Esophagus muscularis mucosa (tissue), 4 donors: ENCODE results near the gene BASP1. TPM values are rescaled to one million over a fixed set of nuclear protein-coding genes. Genes with fewer than 3 reads are reported as not detected.

Experiments used
- DNase-seq: peaks from one replicate; pipeline ENCODE4 v3.0.0-alpha.2; 2017; ENCODE audit errors: extremely low spot score
- H3K27ac ChIP-seq, 4 donors: fragments of 200-600 bp; sonication (generic); replicated peaks in 1 of 4; 1 replicate in 3 of 4; 2 replicates in 1 of 4; pipeline ENCODE4 v1.5.1; 2016 to 2019; ENCODE audit warnings: mild to moderate bottlenecking in 1 of 4
- H3K27me3 ChIP-seq, 4 donors: fragments of 200-600 bp; sonication (generic); one replicate each; pipeline versions ENCODE4 v1.5.1 to v1.6.0; 2016 to 2019
- H3K36me3 ChIP-seq, 4 donors: fragments of 200-600 bp; sonication (generic); one replicate each; pipeline ENCODE4 v1.5.1; 2016 to 2019
- H3K4me1 ChIP-seq, 4 donors: fragments of 200-600 bp; sonication (generic); one replicate each; pipeline ENCODE4 v1.5.1; 2016 to 2019
- H3K4me3 ChIP-seq, 4 donors: fragments of 200-600 bp; sonication (generic); 1 replicate in 2 of 4; 2 replicates in 2 of 4; pipeline ENCODE4 v1.5.1; 2016 to 2019; ENCODE audit warnings: mild to moderate bottlenecking in 4 of 4, moderate library complexity in 1 of 4
- H3K9me3 ChIP-seq, 4 donors: fragments of 200-600 bp; sonication (generic); 1 replicate in 3 of 4; 2 replicates in 1 of 4; pipeline ENCODE4 v1.5.1; 2016 to 2019
- EP300 ChIP-seq: sonication (generic); formaldehyde crosslinking; IDR thresholded peaks from one replicate; pipeline ENCODE4 v1.6.1; 2017; ENCODE audit warnings: antibody characterized with exemption
- POLR2A ChIP-seq: fragments of 450-650 bp; IDR thresholded peaks from one replicate; pipeline ENCODE4 v1.6.1; 2017; ENCODE audit warnings: antibody characterized with exemption, moderate library complexity, mild to moderate bottlenecking, low read depth
- POLR2AphosphoS5 ChIP-seq, 2 donors: sonication (generic); formaldehyde crosslinking; IDR thresholded peaks; one replicate each; pipeline ENCODE4 v1.6.1; 2017; ENCODE audit warnings: antibody characterized with exemption in 2 of 2
- WGBS: methylation state at CpG from one replicate; pipeline ENCODE4 v1.1.5; 2018; 5-methylcytosine and 5-hydroxymethylcytosine counted together
- intact Hi-C: fragments of 100-400 bp; cut with DNase I; formaldehyde crosslinking; loops from one replicate; pipeline ENCODE4 v1.15.1; 2023
- total RNA-seq, 4 donors: library from RNA; depleted of rRNA; stranded (reverse); fragments of >200 nt; gene quantifications; one replicate each; pipeline versions ENCODE4 v1.1.0 to v1.2.1, GENCODE V29; 2016
- TF ChIP-seq, protein P1 (sequence below), 3 experiments: fragments of 200-600 bp in 2 of 3; fragments of 450-650 bp in 1 of 3; sonication (generic) in 2 of 3; IDR thresholded peaks; one replicate each; pipeline ENCODE4 v1.5.1; 2017 to 2019; ENCODE audit warnings: antibody characterized with exemption in 3 of 3, mild to moderate bottlenecking in 2 of 3, moderate library complexity in 1 of 3

Gene BASP1
- total RNA-seq, 4 donors from 2014 or later: 5.4 to 19.7 (median 6.6) TPM

- DNase-seq: no peak
- peaks cover 0 to 6% (median 5%) of the 10 kb centered on the region in 4 donors for H3K4me1 ChIP-seq
- H3K4me3 ChIP-seq: no peak overlapping the region
- H3K27me3 ChIP-seq: peaks cover 0 to 80% (median 10%) of the 10 kb centered on the region in 4 donors
- no peak overlapping the region for H3K27ac ChIP-seq
- H3K9me3 ChIP-seq: no peaks in the 10 kb centered on the region
- intact Hi-C loops: no loop called here
- WGBS: 94% methylated on average over 5 of the region's 5 CpGs
- TF ChIP-seq POLR2A (no peak), EP300 (no peak), POLR2AphosphoS5 (IDR thresholded peaks at IDR 0.05) (no peak)
- TF ChIP-seq, protein P1, sequence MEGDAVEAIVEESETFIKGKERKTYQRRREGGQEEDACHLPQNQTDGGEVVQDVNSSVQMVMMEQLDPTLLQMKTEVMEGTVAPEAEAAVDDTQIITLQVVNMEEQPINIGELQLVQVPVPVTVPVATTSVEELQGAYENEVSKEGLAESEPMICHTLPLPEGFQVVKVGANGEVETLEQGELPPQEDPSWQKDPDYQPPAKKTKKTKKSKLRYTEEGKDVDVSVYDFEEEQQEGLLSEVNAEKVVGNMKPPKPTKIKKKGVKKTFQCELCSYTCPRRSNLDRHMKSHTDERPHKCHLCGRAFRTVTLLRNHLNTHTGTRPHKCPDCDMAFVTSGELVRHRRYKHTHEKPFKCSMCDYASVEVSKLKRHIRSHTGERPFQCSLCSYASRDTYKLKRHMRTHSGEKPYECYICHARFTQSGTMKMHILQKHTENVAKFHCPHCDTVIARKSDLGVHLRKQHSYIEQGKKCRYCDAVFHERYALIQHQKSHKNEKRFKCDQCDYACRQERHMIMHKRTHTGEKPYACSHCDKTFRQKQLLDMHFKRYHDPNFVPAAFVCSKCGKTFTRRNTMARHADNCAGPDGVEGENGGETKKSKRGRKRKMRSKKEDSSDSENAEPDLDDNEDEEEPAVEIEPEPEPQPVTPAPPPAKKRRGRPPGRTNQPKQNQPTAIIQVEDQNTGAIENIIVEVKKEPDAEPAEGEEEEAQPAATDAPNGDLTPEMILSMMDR (IDR thresholded peaks at IDR 0.05): no peak
- H3K36me3 ChIP-seq: no peaks in the 10 kb centered on the region
These were observed 6.1 kb downstream of the BASP1 start for GRCh38 chr5:17223367-17224185.

DNA sequence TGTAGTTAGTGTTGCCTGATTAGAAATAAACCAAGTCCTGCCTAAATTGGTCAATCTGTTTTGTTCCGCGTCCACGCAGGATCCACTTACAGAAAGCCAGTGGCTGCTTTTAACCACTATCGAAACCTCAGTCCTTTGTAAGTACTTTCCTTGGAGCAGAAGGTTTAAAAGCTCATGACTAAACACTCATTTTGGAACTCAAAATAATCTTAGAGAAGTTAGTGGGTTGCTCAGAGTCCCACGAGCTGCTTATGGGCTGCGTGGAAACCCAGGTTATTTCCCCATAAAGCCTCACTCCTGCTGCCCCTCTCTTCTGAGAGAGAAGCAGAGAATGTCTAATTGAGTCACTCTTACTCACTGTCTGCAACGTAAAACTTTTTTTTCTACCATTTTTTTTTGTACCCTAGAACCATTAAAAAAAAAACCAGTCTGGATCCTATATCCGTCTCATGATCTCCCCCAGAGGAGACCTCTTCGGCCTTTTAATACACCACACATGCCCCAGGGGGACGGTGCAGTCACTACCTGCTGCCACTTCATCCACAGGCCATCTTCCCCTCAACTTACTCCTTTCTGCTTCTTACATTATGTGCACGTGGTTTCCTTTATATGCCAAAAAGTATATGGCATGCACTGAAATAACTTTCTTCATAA, 7.6 kb downstream of the BASP1 start:
- Histone ChIP-seq H3K4me3 (no peak overlapping the region), H3K36me3 (no peaks in the 10 kb centered on the region), H3K27ac (no peak overlapping the region), H3K4me1 (no peaks in the 10 kb centered on the region), H3K27me3 (peaks cover 0 to 66% (median 0%) of the 10 kb centered on the region in 4 donors), H3K9me3 (no peaks in the 10 kb centered on the region)
- no peak for TF ChIP-seq POLR2A
- no peak for TF ChIP-seq EP300
- TF ChIP-seq, protein P1 (IDR thresholded peaks at IDR 0.05): no peak
- TF ChIP-seq POLR2AphosphoS5 (IDR thresholded peaks at IDR 0.05): no peak
- intact Hi-C loops: no loop called here
- WGBS: 76% methylated on average over 11 of the region's 11 CpGs
- no peak for DNase-seq

GRCh38 chr5:17225520-17225919, 8.1 kb downstream of the BASP1 start:
- no peaks in the 10 kb centered on the region for H3K36me3 ChIP-seq
- no peaks in the 10 kb centered on the region for H3K4me1 ChIP-seq
- H3K27ac ChIP-seq: no peak overlapping the region
- WGBS: 63% methylated on average over 9 of the region's 9 CpGs
- TF ChIP-seq, protein P1 (IDR thresholded peaks at IDR 0.05): no peak
- TF ChIP-seq EP300 (no peak), POLR2A (no peak), POLR2AphosphoS5 (IDR thresholded peaks at IDR 0.05) (no peak)
- no peak for DNase-seq
- no peaks in the 10 kb centered on the region for H3K9me3 ChIP-seq
- no peak overlapping the region for H3K4me3 ChIP-seq
- H3K27me3 ChIP-seq: peaks cover 0 to 61% (median 0%) of the 10 kb centered on the region in 4 donors
- intact Hi-C loops: no loop called here

GRCh38 chr5:17227868-17228267, 10.4 kb downstream of the BASP1 start:
- TF ChIP-seq, protein P1 (IDR thresholded peaks at IDR 0.05): no peak
- no peak for TF ChIP-seq EP300
- no peak for TF ChIP-seq POLR2AphosphoS5 (IDR thresholded peaks at IDR 0.05)
- no peak for TF ChIP-seq POLR2A
- intact Hi-C loops: no loop called here
- no peaks in the 10 kb centered on the region for H3K36me3 ChIP-seq
- no peak overlapping the region for H3K27ac ChIP-seq
- 90% methylated on average over 1 of the region's 1 CpG for WGBS
- no peaks in the 10 kb centered on the region for H3K9me3 ChIP-seq
- H3K4me1 ChIP-seq: no peaks in the 10 kb centered on the region
- H3K4me3 ChIP-seq: no peak overlapping the region
- no peak for DNase-seq
- H3K27me3 ChIP-seq: peaks cover 0 to 42% (median 0%) of the 10 kb centered on the region in 4 donors
